ENCODE data around the gene LIMS1.
"Not testable (repeated sequence)": the region's sequence is repeated elsewhere in the genome, so short reads cannot be mapped to it uniquely, and the experiment has no call there.

The LIMS1 gene

DNA sequence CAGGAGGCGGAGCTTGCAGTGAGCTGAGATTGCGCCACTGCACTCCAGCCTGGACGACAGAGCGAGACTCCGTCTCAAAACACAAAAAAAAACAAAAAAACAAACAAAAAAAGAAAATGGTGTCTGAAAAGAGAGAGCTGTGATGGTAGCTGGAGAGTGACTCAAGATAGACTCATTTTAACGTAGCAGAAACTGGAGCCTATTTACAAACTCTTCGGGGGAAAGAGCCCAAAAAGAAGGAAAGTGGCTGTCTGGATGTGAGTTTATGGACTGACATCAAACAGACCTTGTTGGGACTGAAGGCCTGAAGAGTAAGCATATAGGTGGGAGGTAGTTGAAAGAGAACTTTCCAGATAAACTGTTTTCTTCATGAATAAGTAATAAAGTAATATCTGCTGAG is 51.8 kb downstream of the LIMS1 start:
- no peak for DNase-seq (ENCODE audit: low read depth, low spot score)

- DNase-seq (ENCODE audit: low read depth, low spot score) = no peak
Observed at GRCh38 chr2:108586631-108587030, 52.4 kb downstream of the LIMS1 start.

- DNase-seq (ENCODE audit: low read depth, low spot score) = no peak
Observed at GRCh38 chr2:108587621-108588020, 53.4 kb downstream of the LIMS1 start.

DNA sequence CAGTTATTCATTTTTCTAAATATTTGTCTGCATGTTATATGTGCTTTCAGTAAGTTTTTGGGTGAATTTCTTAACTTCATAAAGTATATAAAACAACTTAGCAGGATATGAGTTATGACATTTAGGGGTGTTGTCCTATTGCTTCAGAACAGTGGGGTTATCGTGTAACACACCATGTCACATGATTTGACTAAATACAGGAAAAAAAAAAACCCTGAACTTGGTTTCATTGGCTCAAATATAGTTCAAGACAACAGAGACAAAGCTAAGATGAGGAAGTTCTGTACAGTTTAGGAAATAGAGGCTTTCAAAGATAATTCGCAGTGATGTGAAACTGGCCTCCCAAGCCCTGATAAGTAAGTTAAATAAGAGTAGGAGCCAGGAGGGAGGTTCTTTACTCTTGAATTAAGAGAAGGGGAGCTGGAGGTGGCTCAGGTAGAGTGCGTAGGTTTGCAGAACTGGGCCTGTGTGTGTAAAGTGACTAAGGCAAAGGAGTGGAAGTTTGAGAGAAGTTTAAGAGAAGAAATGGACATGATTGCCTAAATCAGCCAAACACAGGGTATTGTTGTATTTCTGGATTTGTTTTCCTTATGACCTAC is 53.9 kb downstream of the LIMS1 start:
- no peak for DNase-seq (ENCODE audit: low read depth, low spot score)

DNA sequence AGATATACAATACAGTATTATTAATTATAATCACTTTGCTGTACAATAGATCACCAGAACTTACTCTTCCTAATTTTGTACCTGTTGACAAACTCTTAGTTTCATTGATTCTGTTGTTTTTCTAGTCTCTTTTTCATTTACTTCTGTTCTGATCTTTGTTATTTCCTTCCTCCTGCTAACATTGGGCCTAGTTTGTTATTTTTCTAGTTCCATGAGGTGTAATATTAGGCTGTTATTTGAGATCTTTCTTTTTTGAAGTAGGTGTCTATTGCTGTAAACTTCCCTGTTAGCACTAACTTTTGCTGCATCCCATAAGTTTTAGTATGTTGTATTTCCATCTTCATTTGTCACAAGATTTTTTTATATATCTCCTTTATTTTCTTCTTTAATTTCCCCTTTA is 55.1 kb downstream of the LIMS1 start:
- no peak for DNase-seq (ENCODE audit: low read depth, low spot score)

GRCh38 chr2:108589781-108590180 is 55.5 kb downstream of the LIMS1 start:
- no peak for DNase-seq (ENCODE audit: low read depth, low spot score)

GRCh38 chr2:108591163-108591562 is 56.9 kb downstream of the LIMS1 start:
- no peak for DNase-seq (ENCODE audit: low read depth, low spot score)

DNA sequence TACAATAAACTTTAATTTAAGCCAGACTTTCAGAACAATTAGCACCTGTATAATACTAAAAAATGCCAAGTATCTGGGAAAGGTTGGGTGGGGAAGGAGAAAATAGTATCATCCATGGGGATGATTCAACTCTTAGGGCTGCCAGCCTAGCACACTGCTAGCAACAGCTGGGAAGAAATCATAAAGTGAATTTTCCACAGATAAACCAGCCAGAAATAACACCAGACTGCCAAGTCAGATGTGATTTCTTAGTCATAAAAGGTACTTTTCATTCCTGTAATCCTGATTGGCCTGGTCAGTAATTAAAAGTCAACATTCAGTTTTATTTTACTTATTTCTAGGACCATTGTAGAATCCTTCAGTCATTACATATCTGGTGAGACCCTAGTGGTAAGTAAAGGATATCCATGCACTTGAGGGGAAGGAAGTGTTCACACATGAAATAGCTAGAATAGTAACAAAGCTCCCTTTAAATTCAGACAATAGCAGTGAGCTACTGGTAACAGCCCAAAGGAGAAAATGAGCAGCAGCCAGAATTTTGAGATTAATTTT is 59.4 kb downstream of the LIMS1 start:
- DNase-seq (ENCODE audit: low read depth, low spot score) = no peak

- DNase-seq (ENCODE audit: low read depth, low spot score) = no peak
Observed at GRCh38 chr2:108594132-108594981, 60.1 kb downstream of the LIMS1 start.

DNA sequence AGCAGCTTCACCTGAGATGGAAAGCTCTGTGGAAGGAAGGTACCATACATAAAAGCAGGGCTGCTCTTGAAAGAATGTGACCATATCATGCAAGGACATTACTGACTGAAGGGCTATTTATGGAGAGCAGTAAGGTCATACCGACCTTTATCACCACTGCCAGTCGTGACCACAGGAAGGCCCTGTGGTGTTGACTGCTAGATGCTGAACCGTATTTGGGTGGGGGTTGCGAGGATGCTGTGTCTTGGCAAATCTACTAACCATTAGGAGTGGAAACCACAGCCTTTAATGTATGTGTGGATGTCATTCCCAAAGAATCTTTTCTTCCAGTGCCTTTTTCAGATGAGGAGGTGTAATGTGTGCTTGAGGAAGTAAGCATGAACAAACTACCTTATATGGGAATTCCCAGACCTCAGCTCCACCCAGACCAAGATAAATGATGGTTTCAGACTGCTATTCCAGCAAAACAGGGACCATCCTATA is 60.8 kb downstream of the LIMS1 start:
- no peak for DNase-seq (ENCODE audit: low read depth, low spot score)

- DNase-seq (ENCODE audit: low read depth, low spot score) = not testable (repeated sequence)
Observed at GRCh38 chr2:108595771-108596170, 61.5 kb downstream of the LIMS1 start.

DNA sequence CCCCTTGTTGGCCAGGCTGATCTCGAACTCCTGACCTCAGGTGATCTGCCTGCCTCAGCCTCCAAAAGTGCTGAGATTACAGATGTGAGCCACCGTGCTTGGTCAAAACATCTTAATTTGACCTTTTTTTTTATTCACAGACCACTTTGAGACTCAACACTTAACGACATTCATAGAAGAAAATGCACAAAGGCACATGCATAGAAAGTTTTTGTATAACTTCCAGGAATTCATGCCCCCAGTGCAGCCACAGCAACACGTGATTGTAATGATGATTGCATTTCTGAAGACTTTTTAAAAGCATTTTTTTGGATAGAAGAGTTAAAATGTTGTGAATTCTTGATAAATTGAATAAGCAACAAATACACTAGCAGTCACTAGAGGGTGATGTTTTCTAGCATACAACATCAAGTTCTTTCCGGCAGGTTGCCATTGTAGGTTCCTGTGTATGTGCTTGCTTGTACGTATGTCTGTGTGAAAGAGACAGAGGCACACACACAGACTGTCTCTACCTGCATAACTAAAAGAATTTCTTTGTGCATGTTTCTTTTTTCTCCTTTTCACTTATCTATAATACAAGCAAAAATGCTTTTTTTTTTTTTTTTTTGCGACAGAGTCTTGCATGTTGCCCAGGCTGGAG is 63.0 kb downstream of the LIMS1 start:
- DNase-seq (ENCODE audit: low read depth, low spot score) = not testable (repeated sequence)

GRCh38 chr2:108601199-108601598 is 66.9 kb downstream of the LIMS1 start:
- not testable (repeated sequence) for DNase-seq (ENCODE audit: low read depth, low spot score)

DNA sequence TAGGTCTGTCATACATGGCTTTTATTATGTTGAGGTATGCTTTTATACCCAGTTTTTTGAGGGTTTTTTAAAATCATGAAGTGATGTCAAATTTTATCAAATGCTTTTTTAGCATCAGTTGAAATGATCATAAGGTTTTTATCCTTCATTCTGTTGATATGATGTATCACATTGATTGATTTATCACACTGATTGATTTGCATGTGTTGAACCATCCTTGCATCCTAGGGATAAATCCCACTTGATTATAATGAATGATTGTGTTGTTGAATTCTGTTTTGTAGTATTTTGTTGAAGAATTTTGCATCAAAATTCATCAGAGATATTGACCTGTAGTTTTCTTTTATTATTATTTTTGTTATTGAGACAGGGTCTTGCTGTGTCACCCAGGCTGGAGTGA is 68.2 kb downstream of the LIMS1 start:
- DNase-seq (ENCODE audit: low read depth, low spot score) = no peak

GRCh38 chr2:108604196-108604595 is 69.9 kb downstream of the LIMS1 start:
- DNase-seq (ENCODE audit: low read depth, low spot score) = no peak

- no peak for DNase-seq (ENCODE audit: low read depth, low spot score)
Observed at GRCh38 chr2:108605947-108606346, 71.7 kb downstream of the LIMS1 start.

DNA sequence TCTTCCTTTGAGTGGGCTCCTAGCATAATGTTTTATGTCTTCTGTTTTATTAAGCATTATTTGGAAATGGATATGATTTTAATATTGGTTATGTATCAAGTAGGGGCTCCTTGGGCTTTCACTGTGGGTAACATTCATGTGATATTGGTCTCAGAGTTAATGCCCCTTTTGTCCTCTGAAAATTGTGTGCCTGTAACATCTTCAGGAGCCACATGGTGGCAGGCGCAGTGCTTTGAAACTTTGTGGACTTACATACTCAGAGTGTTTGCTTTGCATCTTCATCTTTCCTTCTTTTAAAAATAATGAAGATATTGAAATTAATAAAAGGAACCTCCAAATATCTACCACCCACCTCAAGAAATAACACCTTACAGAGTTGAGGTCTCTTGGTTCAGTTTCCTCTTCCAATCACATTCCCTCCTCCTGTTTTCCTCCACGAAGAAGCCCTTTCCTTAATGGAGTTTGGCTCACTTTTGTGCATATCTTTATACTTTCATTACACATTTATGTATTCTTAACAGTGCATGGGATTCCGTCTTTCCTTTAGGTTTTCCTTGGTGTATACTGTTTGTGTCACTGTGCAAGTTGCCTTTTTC is 73.5 kb downstream of the LIMS1 start:
- peak; percentile 15 for DNase-seq (ENCODE audit: low read depth, low spot score)

GRCh38 chr2:108611021-108611420 is 76.8 kb downstream of the LIMS1 start:
- no peak for DNase-seq (ENCODE audit: low read depth, low spot score)

GRCh38 chr2:108612153-108612513 is 77.9 kb downstream of the LIMS1 start:
- no peak for DNase-seq (ENCODE audit: low read depth, low spot score)

DNA sequence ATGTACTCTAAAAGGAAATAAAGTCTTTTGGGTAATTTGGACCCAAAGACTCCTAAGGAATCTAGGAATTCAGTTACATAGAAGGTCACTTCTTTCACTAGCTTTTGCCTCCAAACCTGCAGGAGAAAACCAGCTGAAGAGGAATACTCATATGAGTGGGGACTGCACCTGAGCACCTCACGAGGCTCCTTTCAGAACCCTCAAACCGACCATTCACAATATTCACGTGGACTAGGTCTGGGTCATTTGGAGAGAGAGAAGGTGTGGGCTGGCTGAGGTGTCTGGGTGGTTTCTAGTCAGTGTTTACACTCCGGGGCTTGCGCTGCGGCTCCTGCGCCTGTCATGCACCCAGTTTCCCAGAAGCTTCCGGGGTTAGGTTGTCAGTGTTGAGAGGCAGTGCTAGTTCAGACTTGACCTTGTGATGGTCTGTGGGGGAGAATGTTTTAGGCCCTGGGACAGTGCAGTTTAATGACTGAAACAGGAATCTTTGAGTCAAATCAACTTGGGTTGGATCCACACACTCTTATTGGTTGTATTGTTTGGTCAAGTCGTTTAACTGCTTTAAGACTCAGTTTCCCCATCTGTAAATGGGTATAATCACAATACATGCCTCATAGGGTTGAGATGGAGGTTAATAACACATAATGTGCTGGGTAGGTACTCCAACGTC is 78.4 kb downstream of the LIMS1 start:
- DNase-seq (ENCODE audit: low read depth, low spot score) = peak; percentile 37

GRCh38 chr2:108613261-108614042 is 79.2 kb downstream of the LIMS1 start:
- DNase-seq (ENCODE audit: low read depth, low spot score) = no peak

Measured in activated CD4-positive, CD25-positive, alpha-beta regulatory T cell treated with anti-CD3 and anti-CD28 coated beads, Interleukin-2, amount 50 U/mL, for 16 hours (primary cell).